Hematopoietic multipotent progenitor cell treated with erythropoietin and hydrocortisone succinate and interleukin-3 and kit ligand, for 15 days (in vitro differentiated cells): ENCODE measurements around the gene PRICKLE2.

ENCODE experiments used
- DNase-seq: peaks from one replicate; pipeline ENCODE4 v3.0.0-alpha.2; 2015; ENCODE audit warnings: low spot score

PRICKLE2 gene

GRCh38 chr3:64220161-64220914 lies 4.9 kb downstream of the PRICKLE2 start:
- no peak for DNase-seq

- DNase-seq, result no peak
Observed at GRCh38 chr3:64218746-64219145, 6.5 kb downstream of the PRICKLE2 start.

- no peak for DNase-seq
Observed at GRCh38 chr3:64218329-64218728, 6.9 kb downstream of the PRICKLE2 start.

GRCh38 chr3:64216274-64217147 lies 8.8 kb downstream of the PRICKLE2 start:
- DNase-seq, result no peak

GRCh38 chr3:64215559-64215958 lies 9.7 kb downstream of the PRICKLE2 start:
- DNase-seq, result no peak

- DNase-seq, result no peak
Observed at GRCh38 chr3:64215103-64215502, 10.2 kb downstream of the PRICKLE2 start.

- no peak for DNase-seq
Observed at GRCh38 chr3:64214381-64215018, 10.8 kb downstream of the PRICKLE2 start.

GRCh38 chr3:64213962-64214379 lies 11.3 kb downstream of the PRICKLE2 start:
- DNase-seq, result no peak

- DNase-seq, result no peak
Observed at GRCh38 chr3:64213224-64213878, 11.9 kb downstream of the PRICKLE2 start.

- no peak for DNase-seq
Observed at GRCh38 chr3:64209866-64210621, 15.2 kb downstream of the PRICKLE2 start.

GRCh38 chr3:64207289-64208080 lies 17.8 kb downstream of the PRICKLE2 start:
- no peak for DNase-seq

GRCh38 chr3:64203969-64204908 lies 21.0 kb downstream of the PRICKLE2 start:
- DNase-seq, result no peak

GRCh38 chr3:64203216-64203615 lies 22.1 kb downstream of the PRICKLE2 start:
- DNase-seq, result no peak

GRCh38 chr3:64199932-64200331 lies 25.3 kb downstream of the PRICKLE2 start:
- DNase-seq, result no peak

GRCh38 chr3:64196236-64196929 lies 28.9 kb downstream of the PRICKLE2 start:
- DNase-seq, result no peak

- DNase-seq, result no peak
Observed at GRCh38 chr3:64195789-64196188, 29.5 kb downstream of the PRICKLE2 start.

- no peak for DNase-seq
Observed at GRCh38 chr3:64191822-64192221, 33.4 kb downstream of the PRICKLE2 start.
